Thyroid gland (tissue), 4 donors: ENCODE results near the gene FBRSL1. TPM values are rescaled to one million over a fixed set of nuclear protein-coding genes. Genes with fewer than 3 reads are reported as not detected.

Experiments used
- DNase-seq, 2 donors: peaks; one replicate each; pipeline ENCODE4 v3.0.0-alpha.2; 2019
- H3K27ac ChIP-seq, 3 donors: fragments of 200-600 bp; sonication (generic); 1 replicate in 2 of 3; 2 replicates in 1 of 3; pipeline ENCODE4 v1.5.1; 2016 to 2019; ENCODE audit warnings: mild to moderate bottlenecking in 1 of 3, moderate library complexity in 1 of 3
- H3K27me3 ChIP-seq: fragments of 200-600 bp; sonication (generic); one replicate; pipeline ENCODE4 v1.5.1; 2019
- H3K36me3 ChIP-seq, 2 donors: fragments of 200-600 bp; sonication (generic); one replicate each; pipeline ENCODE4 v1.5.1; 2016 to 2019
- H3K4me1 ChIP-seq, 2 donors: fragments of 200-600 bp; sonication (generic); one replicate each; pipeline ENCODE4 v1.5.1; 2017 to 2019
- H3K4me3 ChIP-seq, 3 donors: fragments of 200-600 bp; sonication (generic); replicated peaks in 1 of 3; 1 replicate in 2 of 3; 2 replicates in 1 of 3; pipeline ENCODE4 v1.5.1; 2016; ENCODE audit warnings: mild to moderate bottlenecking in 1 of 3
- H3K9me3 ChIP-seq: fragments of 200-600 bp; sonication (generic); one replicate; pipeline ENCODE4 v1.5.1; 2017
- POLR2A ChIP-seq, 2 donors: fragments of 450-650 bp; IDR thresholded peaks; one replicate each; pipeline ENCODE4 v1.6.1; 2017; ENCODE audit warnings: antibody characterized with exemption in 2 of 2, mild to moderate bottlenecking in 2 of 2, moderate library complexity in 1 of 2
- WGBS, 2 donors: methylation state at CpG; one replicate each; pipeline ENCODE4 v1.1.5; 2017; 5-methylcytosine and 5-hydroxymethylcytosine counted together
- intact Hi-C: fragments of 100-400 bp; cut with DNase I; formaldehyde crosslinking; loops from one replicate; pipeline ENCODE4 v1.15.1; 2023
- total RNA-seq, 4 donors: library from RNA; depleted of rRNA; stranded (reverse); fragments of >200 nt; gene quantifications; one replicate each; pipeline ENCODE4 v1.2.3, GENCODE V29; 2016
- TF ChIP-seq, protein P1 (sequence below), 6 experiments: fragments of 200-600 bp in 3 of 6; fragments of 450-650 bp in 3 of 6; sonication (generic) in 3 of 6; IDR thresholded peaks; one replicate each; pipeline ENCODE4 v1.5.1; 2016 to 2019; ENCODE audit warnings: antibody characterized with exemption in 6 of 6, mild to moderate bottlenecking in 2 of 6, inconsistent platforms in 1 of 6, moderate library complexity in 1 of 6

Gene FBRSL1
- total RNA-seq, 4 donors from 2014 or later, result 9.2 to 19.7 (median 12.0) TPM

DNA sequence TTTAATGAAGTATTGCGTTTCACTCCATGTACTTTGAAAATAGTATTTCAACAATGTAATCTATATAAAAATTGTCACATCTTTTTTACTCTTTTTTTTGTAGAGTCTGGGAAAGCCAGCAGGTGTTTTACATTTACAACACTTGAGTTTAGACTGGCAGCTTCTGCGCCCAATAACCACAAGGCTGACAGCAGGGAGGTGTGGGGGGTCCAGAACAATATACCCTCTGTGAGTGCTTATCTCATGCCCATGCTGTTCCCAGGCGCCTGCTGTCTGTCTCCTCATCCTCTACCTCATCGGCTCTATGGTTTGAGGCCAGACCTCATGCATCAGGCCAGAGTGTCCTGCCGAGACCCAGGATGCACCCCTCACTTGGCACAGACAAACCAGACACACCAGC lies 24.9 kb downstream of the FBRSL1 start:
- H3K4me1 ChIP-seq, result peaks cover under 1 to 2% of the 10 kb centered on the region in 2 donors
- H3K9me3 ChIP-seq, result no peaks in the 10 kb centered on the region
- TF ChIP-seq, protein P1, sequence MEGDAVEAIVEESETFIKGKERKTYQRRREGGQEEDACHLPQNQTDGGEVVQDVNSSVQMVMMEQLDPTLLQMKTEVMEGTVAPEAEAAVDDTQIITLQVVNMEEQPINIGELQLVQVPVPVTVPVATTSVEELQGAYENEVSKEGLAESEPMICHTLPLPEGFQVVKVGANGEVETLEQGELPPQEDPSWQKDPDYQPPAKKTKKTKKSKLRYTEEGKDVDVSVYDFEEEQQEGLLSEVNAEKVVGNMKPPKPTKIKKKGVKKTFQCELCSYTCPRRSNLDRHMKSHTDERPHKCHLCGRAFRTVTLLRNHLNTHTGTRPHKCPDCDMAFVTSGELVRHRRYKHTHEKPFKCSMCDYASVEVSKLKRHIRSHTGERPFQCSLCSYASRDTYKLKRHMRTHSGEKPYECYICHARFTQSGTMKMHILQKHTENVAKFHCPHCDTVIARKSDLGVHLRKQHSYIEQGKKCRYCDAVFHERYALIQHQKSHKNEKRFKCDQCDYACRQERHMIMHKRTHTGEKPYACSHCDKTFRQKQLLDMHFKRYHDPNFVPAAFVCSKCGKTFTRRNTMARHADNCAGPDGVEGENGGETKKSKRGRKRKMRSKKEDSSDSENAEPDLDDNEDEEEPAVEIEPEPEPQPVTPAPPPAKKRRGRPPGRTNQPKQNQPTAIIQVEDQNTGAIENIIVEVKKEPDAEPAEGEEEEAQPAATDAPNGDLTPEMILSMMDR (IDR thresholded peaks at IDR 0.05), result no peak
- TF ChIP-seq POLR2A (IDR thresholded peaks at IDR 0.05), result no peak
- peaks cover 0 to 2% of the 10 kb centered on the region in 2 donors for H3K36me3 ChIP-seq
- intact Hi-C loops, result no loop called here
- H3K4me3 ChIP-seq, result no peak overlapping the region
- H3K27ac ChIP-seq, result no peak overlapping the region
- no peaks in the 10 kb centered on the region for H3K27me3 ChIP-seq
- no peak for DNase-seq
- 97 to 98% methylated on average over 5 of the region's 5 CpGs for WGBS, 2 donors

DNA sequence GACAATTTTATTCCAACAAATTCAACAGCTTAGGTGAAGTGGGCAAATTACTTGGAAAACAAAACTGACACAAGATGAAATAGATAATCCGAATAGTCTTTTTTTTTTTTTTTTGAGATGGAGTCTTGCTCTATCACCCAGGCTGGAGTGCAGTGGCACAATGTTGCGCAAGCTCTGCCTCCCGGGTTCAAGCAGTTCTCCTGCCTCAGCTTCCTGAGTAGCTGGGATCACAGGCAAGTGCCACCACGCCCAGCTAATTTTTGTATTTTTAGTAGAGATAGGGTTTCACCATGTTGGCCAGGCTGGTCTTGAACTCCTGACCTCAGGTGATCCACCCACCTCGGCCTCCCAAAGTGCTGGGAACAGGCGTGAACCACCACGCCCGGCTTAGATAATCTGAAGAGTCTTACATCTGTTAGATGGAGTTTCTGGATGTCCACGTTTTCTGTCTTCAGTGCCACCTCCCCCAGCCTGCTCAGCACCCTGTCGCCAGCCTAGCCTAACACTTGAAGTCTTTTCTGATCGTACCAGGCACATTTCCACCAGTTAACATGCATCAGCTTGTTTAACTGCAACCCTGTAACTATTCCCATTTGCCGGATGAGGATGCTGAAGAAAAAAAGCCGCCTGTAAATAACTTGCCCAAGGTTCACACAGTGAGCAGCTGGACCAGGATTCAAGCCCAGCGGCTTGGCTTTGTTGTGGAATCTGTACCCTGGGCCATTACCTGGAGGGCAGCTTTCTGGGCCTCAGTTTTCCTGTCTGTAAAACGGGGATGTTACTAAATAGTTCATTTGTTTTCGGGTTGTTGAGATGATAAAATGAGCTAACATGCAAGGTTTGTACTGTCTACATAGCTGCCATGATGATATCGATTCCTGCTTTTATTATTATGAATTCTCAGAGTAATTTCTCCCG lies 26.4 kb downstream of the FBRSL1 start:
- Histone ChIP-seq H3K9me3 (no peaks in the 10 kb centered on the region), H3K4me1 (peaks cover 16 to 17% of the 10 kb centered on the region in 2 donors), H3K27me3 (no peaks in the 10 kb centered on the region), H3K4me3 (no peak overlapping the region), H3K36me3 (no peaks in the 10 kb centered on the region), H3K27ac (no peak overlapping the region)
- no peak for TF ChIP-seq POLR2A (IDR thresholded peaks at IDR 0.05)
- TF ChIP-seq, protein P1 (IDR thresholded peaks at IDR 0.05), result no peak
- 95 to 96% methylated on average over 18 of the region's 18 CpGs for WGBS, 2 donors
- no peak for DNase-seq
- intact Hi-C loops, result no loop called here

DNA sequence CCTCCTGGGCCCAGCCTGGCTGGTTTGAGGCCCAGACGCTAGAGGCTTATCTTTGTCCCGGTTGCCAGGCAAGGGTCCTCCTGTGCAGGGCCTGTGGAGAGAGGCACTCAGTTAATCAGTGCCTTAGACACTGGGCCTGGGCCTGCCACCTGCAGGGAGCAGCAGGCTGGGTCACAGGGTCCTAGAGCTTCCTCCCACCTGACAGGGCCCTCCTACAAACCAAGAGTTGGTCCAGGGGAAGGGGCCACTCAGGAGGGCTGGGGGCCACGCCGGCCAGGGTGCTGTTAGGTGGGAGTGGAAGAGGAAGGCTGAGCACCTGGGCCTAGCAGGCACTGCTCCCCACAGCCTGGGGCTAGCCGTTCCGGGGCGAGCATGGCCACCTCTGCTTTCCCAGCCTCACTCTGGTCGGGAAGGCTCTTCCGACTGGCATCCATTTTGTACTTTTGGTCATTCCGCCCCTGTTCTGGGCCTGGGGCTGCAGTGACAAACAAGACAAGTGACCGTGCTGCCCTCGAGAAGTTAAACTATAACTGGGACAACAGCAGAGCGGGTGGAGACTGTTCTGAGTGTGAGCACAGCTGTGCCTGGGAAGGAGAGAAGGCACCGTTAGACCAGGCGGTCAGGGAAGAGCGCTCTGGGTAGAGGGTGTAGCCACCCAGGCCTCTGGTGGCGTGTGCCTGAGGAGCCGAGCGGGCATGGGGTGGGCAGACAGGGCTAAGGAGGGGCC lies 27.2 kb downstream of the FBRSL1 start:
- Histone ChIP-seq H3K27ac (no peak overlapping the region), H3K4me1 (peaks cover 24 to 26% of the 10 kb centered on the region in 2 donors), H3K36me3 (no peaks in the 10 kb centered on the region), H3K9me3 (no peaks in the 10 kb centered on the region), H3K4me3 (no peak overlapping the region), H3K27me3 (no peaks in the 10 kb centered on the region)
- TF ChIP-seq POLR2A (IDR thresholded peaks at IDR 0.05), result no peak
- TF ChIP-seq, protein P1 (IDR thresholded peaks at IDR 0.05), result no peak
- no peak for DNase-seq
- intact Hi-C loops, result no loop called here
- 86 to 88% methylated on average over 17 to 19 of the region's 19 CpGs for WGBS, 2 donors

DNA sequence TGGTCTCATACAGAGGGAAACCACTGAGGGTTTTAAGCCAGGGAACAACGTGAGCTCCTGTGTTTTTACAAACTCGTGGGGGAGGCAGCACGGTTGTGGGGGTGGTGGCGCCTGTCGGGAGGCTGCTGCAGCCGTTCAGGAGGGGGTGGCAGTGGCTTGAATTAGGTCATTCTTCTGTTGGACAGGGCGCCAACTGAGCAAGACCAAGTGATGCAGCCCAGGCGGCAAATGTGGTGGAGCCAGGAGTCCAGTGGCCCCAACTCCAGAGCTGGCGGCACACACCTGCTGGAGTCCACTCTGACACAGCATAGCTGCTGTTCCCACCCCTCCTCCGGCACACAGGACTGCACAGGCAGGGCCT lies 27.8 kb downstream of the FBRSL1 start:
- H3K27me3 ChIP-seq, result no peaks in the 10 kb centered on the region
- H3K4me3 ChIP-seq, result no peak overlapping the region
- peaks cover 29 to 31% of the 10 kb centered on the region in 2 donors for H3K4me1 ChIP-seq
- no peaks in the 10 kb centered on the region for H3K9me3 ChIP-seq
- intact Hi-C loops, result no loop called here
- H3K36me3 ChIP-seq, result no peaks in the 10 kb centered on the region
- TF ChIP-seq POLR2A (IDR thresholded peaks at IDR 0.05), result no peak
- TF ChIP-seq, protein P1 (IDR thresholded peaks at IDR 0.05), result no peak
- H3K27ac ChIP-seq, result no peak overlapping the region
- 73 to 81% methylated on average over 8 to 10 of the region's 10 CpGs for WGBS, 2 donors
- no peak for DNase-seq
